ENCODE data around the gene DNLZ.

Gene DNLZ

GRCh38 chr9:136374183-136374575 lies 10.6 kb upstream of the DNLZ start:
- no peak for DNase-seq

DNA sequence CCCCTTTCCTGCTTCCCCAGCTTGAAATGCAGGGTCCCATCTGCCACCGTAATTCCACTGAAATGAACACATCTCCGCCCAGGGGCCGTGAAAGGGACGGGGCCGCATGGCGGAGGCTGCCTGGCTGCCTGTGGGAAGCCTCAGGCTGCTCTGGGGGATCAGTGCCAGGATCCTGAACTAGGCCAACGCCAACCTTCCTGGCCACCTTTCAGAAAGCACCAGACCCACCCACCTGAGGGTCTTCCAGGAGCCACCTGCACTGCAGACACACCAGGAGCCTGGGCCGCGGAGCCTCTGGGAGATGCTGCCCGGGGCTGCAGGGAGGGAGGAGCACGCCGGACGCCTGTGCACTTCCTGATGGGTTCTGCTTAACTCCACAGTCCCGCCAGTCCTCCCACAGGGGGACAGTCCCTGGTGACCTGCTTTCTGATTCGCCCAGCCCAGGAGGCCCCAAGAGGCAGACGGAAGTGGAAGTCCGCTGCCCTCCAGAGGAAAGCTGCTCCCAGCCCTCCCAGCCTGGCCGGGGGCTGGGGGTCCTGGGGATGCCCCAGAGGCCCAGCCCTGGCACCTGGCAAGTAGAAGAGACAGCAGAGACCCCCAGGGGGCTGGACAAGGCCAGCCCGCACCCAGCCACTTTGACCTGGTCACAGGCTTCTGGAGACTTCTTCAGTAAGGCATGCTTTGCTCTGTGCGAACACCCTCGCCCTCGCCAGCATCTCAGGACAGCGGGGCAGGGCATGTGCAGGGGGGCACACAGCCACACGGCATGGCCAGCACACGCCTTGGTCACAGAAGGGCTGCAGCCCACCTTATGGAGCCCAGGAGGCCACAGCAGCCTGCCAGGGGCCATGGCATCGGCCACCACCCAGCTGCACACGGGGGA lies 10.0 kb upstream of the DNLZ start, which contains the start of gene CARD9:
Gene CARD9, minus strand, starts transcription at position 370 of the 883 bp plus-strand sequence. CDS start 1,591 bp downstream, outside the sequence.
- DNase-seq: no peak

DNA sequence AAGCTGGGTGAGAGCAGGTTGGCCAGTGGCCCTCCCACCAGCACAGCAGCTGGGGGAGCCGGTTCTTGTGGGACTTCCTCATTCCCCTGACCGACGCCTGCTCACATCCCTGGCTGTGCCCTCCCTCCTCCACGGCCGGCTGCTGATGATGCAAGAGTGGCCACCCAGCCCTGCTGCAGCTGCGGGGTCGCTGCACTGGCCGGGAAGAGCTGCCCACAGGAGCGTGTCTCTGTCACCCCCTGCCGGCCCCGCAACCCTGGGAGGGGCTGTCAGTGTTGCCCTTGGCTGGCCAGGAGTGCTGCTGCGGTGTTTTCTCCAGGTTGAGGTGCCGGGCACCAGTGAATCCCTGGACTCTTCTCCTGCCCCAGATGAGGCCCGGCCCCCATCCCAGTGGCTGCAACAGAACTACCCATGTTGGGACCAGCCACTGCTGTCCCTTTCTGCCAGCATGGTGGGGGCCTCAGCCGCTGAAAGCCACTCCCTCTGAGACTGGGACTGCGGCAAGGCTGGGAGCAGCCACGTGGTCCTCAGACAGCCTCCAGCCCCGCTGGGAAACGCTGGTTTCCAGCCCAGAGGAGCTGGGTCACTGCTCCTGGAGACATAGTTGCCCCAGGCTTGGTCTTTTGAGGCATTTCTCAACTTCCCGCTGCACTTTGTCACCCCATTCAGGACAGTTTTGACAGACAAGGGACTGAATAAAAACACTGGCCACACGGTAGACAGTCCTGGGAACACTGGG lies 9.2 kb upstream of the DNLZ start:
- no peak for DNase-seq

DNA sequence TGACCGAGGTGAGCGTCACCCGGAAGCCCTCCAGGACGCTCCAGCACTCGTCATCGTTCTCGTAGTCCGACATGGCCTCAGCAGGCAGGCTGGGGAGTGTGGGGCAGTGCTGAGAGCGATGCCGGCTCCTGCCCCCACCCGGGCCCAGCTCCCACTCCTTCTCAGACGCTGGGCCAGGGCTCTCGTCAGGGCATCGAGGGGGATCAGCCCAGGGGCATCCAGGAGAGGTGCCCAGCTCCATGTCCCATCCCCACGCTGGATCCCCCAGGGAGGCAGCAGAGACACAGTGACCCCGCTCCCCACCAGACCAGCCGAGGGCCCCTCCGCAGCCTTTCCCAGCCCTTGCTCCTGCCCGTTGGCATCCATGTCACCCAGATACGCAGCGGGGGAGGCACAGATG lies 8.5 kb upstream of the DNLZ start:
- DNase-seq: no peak

GRCh38 chr9:136371533-136371880 lies 8.0 kb upstream of the DNLZ start:
- no peak for DNase-seq

- DNase-seq: no peak
Observed at GRCh38 chr9:136370687-136371532, 7.4 kb upstream of the DNLZ start.

DNA sequence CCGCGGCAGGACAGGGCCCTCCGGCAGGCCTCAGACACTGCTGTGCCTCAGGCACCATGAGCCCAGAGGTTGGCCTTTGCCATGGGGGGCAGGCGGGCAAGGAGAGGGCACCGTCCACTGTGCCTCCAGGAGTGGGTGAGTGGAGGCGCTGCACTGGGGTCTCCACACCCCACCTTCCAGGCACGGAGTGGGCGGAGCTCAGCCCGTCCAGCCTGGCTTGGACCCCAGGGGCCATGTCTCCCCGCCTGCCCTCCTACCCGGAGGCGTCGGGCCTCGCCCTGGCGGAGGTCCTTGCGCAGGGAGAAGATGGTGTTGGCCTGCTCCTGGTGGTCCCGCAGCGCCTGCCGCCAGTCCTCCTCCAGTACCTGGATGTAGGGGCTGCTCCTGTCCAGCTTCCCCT lies 6.5 kb upstream of the DNLZ start:
- DNase-seq: no peak

DNA sequence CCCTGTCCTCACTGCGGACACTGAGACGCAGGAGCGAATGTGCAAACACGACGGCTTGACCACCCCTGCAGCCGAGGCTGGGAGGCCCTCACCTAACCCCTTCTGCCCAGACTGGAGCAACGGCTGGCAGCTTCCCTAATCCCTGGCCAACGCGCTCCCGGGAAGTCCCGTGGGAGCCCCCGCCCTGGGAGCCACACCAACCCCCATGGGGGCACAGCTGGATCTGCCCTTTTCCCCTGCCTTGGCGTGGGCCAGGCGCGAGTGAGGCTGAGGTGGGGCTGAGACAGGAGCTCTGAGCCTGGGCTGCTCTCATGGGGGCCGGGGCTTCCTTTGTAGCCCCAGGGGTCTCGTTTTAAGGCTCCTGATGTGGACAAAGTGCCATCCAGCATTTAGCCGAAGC lies 4.6 kb upstream of the DNLZ start:
- no peak for DNase-seq

DNA sequence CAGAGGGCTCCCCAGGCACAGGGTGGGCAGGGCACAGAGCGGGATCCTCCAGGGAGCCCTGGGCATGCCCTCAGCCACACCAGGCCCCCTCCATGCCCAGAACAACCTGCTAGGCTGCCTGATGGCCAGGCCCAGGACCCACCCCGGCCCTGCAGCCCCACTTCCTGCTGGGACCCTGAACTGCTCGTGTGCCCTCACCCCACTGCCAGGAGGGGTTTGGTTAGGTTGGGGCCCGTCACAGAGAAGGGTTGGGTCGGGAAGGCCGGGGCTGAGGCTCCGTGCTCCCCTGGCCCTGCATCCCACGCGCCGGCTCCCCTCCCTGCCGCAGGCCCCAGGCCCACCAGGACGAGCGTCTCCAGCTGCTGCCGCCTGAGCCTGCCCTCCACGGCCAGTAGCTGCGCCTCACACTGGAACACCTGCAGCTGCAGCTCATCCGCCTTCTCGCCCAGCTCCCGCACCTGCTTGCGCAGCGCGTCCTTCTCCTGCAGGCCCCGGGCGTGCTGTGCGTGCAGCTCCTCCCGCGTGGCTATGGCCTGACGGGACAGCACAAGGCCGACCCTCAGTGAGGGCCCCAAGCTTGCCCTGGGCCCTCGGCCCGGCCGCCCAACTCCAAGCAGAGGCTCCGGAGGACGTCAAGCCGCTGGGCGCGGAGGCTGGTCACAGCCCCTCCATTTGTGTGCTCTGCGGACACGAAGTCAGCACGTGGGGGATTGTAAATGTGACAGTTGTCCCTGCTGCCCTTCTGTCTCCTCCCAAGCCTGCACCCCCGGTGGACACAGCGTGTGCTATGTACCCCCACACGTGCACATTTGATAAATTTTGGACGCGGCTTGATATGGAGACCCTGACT lies 4.0 kb upstream of the DNLZ start:
- DNase-seq: no peak

DNA sequence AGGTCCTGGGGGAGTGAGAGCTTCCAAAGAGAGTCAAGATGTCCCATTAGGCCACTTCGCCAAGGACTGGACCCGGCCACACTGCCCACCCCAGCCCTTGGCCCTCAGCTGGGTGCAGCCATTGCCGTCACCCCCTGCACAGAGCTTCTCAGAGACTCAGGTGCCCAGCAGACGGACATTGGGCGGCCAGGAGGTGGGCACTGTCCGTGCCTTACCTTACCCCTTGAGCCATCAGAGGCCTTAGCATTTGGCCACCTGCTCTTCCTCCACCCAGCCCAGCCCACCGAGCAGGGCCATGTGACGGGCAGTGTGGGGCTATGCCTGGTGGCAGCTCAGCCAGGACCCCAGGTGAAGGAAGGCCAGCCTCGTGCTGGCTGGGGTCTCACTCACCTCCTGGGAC lies 3.3 kb upstream of the DNLZ start:
- DNase-seq: no peak

- no peak for DNase-seq
Observed at GRCh38 chr9:136365775-136366222, 2.3 kb upstream of the DNLZ start.

DNA sequence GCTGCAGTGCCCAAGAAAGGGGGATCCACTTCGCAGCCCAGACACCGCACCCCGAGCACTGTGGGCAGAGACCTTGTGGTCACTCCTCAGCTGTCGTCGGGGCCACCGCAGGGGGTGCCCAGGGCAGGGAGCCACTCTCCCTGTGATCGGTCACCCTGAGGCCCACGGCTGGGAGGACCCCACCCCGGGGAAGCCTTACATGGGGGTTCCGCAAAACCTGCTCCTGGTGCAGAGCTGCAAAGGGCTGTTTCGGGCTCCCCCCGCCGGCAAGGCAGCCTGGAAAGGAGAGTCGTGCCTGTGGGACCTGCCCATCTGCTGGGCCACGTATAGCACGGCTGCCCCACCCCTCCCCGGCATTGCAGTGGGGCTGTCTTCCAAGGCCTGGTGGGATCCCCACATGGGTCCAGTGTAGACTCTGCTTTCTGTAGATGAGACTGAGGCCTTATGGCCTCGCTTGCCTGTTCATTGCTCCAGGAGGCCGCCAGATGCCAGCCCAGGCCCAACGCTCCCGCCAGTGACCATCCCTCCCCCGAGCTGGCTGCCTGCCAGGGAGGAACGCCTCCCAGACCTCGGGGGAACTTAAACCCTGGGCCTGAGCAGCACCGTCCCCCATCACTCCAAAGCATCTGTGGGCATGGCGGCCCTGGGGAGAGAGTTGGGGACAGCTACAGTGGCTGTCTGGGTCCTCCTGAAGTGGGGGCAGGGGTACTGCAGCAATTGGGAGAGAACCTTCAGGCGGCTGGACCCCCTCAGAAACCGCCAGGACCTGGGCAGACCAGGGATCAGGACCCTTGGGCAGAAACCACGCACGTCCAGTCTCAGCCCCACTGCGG lies 1.6 kb upstream of the DNLZ start:
- no peak for DNase-seq

GRCh38 chr9:136363949-136364748 lies 605 bp upstream of the DNLZ start:
- no peak for DNase-seq

GRCh38 chr9:136362450-136362784 lies 1.1 kb downstream of the DNLZ start:
- DNase-seq: no peak

- no peak for DNase-seq
Observed at GRCh38 chr9:136361754-136362449, 1.6 kb downstream of the DNLZ start.

DNA sequence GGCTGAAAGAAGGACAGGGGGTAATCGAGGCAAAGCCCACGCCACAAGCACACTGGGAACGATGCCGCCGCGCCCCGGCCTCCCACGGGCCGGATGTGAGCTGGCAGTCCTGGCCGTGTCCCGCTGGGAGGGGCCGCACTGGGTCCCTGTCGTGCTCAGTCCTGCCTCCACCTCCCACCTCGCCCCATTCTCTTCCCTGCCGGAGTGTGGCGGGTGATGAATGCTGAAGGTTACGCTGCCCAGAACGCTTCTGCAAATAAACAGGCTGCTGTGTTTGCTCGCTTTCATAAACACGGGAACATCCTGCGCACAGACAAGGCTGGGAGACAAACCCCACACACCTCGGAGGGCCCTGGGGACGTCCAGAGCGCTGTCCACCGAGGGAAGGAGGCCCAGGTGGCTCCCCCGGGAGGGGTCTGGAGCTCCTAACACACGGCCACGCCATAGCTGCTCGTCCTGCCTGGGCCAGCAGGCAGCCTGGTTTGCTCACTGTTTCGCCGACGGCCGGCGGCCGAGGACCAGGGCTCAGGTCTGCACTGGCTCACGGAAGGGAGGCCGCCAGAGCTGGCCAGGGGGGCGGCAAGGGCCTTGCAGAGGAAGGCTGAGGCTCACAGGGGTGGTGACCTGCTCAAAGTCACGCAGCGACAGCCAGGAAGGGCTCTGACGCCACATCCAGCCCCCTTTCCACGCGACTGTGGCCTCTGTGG lies 2.3 kb downstream of the DNLZ start:
- no peak for DNase-seq

DNA sequence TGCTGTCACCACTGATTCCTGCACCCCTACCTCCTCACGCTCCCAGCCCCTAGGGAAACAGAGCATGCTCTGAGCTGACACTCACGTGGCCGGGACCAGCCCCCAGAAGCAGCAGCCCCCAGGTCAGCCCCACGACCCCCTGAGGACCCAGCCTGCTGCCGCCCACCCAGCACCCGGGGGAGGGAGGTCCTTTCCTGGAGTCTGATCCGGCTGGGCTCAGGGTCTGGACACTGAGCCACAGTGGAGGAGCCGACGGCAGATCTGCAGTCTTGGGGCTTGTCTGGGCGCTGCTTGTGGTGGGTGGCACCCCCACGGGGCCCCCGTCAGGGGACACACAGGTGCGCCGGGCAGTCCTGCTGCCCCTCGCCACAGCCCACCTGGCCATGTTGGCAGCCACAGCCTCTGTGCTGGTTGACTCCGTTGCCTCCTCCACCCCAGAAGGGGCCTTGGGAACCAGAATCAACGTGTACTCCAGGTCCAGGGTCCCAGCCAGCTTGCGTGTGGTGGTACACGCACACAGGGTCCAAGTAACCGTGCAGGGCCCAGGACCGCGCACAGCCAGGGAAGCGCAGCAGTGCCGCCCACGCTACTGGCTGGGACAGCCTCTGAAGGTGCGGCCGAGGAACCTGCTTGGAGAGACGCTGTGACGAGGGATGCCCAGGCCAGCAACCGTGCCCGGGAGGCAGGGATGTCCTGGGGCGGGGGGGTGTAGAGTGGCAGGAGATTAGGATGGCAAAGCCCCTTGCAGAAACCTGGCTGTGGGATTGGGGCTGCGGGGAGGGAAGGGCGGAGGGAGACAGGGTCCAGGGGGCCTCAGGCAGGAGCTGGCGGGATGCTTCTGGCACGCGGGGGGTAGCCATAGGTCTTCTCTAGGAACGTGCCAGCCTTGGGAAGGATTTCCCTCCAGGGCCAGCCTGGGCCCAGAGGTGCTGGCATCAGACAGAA lies 3.5 kb downstream of the DNLZ start:
- DNase-seq: no peak

GRCh38 chr9:136358888-136359287 lies 4.7 kb downstream of the DNLZ start:
- no peak for DNase-seq
